Memory B cell (primary cell): ENCODE data around the gene RXRA.

Source experiments
- ATAC-seq: fragments of 150-1000 bp; cut with Tn5 transposase; 2 replicates; pipeline ENCODE4 v1.10.0; 2021; ENCODE audit warnings: low read depth, mild to moderate bottlenecking, moderate library complexity
- DNase-seq, 2 donors: peaks; one replicate each; pipeline ENCODE4 v3.0.0; 2022; ENCODE audit warnings: low spot score in 2 of 2
- H3K27ac Mint-ChIP-seq: one replicate; pipeline ENCODE4 v1.8.0; 2022; ENCODE audit warnings: mild to moderate bottlenecking, moderate library complexity, mixed read lengths
- H3K27me3 Mint-ChIP-seq: one replicate; pipeline ENCODE4 v1.8.0; 2022; ENCODE audit warnings: mixed read lengths
- H3K36me3 Mint-ChIP-seq: one replicate; pipeline ENCODE4 v1.8.0; 2022; ENCODE audit warnings: mild to moderate bottlenecking, mixed read lengths
- H3K4me1 Mint-ChIP-seq: one replicate; pipeline ENCODE4 v1.8.0; 2022; ENCODE audit warnings: mixed read lengths
- H3K4me3 Mint-ChIP-seq: one replicate; pipeline ENCODE4 v1.8.0; 2022; ENCODE audit warnings: mild to moderate bottlenecking, moderate library complexity, mixed read lengths
- H3K9me3 Mint-ChIP-seq: one replicate; pipeline ENCODE4 v1.8.0; 2022; ENCODE audit warnings: mixed read lengths

The RXRA gene

GRCh38 chr9:134403682-134404301 lies 77.5 kb downstream of the RXRA start:
- H3K4me1 Mint-ChIP-seq = peaks cover 29% of the 10 kb centered on the region
- no peak overlapping the region for H3K4me3 Mint-ChIP-seq
- peak overlapping the region; percentile 73 for H3K27ac Mint-ChIP-seq
- DNase-seq = no peak
- no peaks in the 10 kb centered on the region for H3K27me3 Mint-ChIP-seq
- no peaks in the 10 kb centered on the region for H3K9me3 Mint-ChIP-seq
- peaks cover under 1% of the 10 kb centered on the region for H3K36me3 Mint-ChIP-seq
- peak; percentile 14 for ATAC-seq

- ATAC-seq (no peak), DNase-seq (no peak)
- Mint-ChIP-seq H3K4me3 (no peak overlapping the region), H3K27ac (peak overlapping the region; percentile 73), H3K27me3 (no peaks in the 10 kb centered on the region), H3K36me3 (peaks cover 2% of the 10 kb centered on the region), H3K4me1 (peaks cover 31% of the 10 kb centered on the region), H3K9me3 (no peaks in the 10 kb centered on the region)
These were observed 78.4 kb downstream of the RXRA start for GRCh38 chr9:134404376-134405358.

- Mint-ChIP-seq H3K4me1 (peaks cover 35% of the 10 kb centered on the region), H3K27ac (no peak overlapping the region), H3K4me3 (peak overlapping the region; percentile 28), H3K27me3 (no peaks in the 10 kb centered on the region), H3K36me3 (peaks cover 2% of the 10 kb centered on the region), H3K9me3 (no peaks in the 10 kb centered on the region)
- DNase-seq (no peak), ATAC-seq (peak; percentile 20)
These were observed 79.3 kb downstream of the RXRA start for GRCh38 chr9:134405527-134405926.

- no peak for DNase-seq
- H3K9me3 Mint-ChIP-seq = no peaks in the 10 kb centered on the region
- peaks cover 2% of the 10 kb centered on the region for H3K36me3 Mint-ChIP-seq
- no peak for ATAC-seq
- H3K4me1 Mint-ChIP-seq = peaks cover 35% of the 10 kb centered on the region
- H3K27ac Mint-ChIP-seq = peak overlapping the region; percentile 75
- peak overlapping the region; percentile 61 for H3K4me3 Mint-ChIP-seq
- H3K27me3 Mint-ChIP-seq = no peaks in the 10 kb centered on the region
These were observed 80.3 kb downstream of the RXRA start for GRCh38 chr9:134406366-134407120.

- peaks cover 2% of the 10 kb centered on the region for H3K36me3 Mint-ChIP-seq
- H3K27ac Mint-ChIP-seq = peak overlapping the region; percentile 75
- peaks cover 35% of the 10 kb centered on the region for H3K4me1 Mint-ChIP-seq
- H3K4me3 Mint-ChIP-seq = peak overlapping the region; percentile 61
- no peaks in the 10 kb centered on the region for H3K27me3 Mint-ChIP-seq
- ATAC-seq = peak; percentile 94
- DNase-seq = peak; percentile 80
- H3K9me3 Mint-ChIP-seq = no peaks in the 10 kb centered on the region
These were observed 81.0 kb downstream of the RXRA start for GRCh38 chr9:134407121-134407779.

- DNase-seq (no peak), ATAC-seq (no peak)
- Mint-ChIP-seq H3K36me3 (peaks cover 2% of the 10 kb centered on the region), H3K4me1 (peaks cover 38% of the 10 kb centered on the region), H3K4me3 (no peak overlapping the region), H3K27me3 (no peaks in the 10 kb centered on the region), H3K9me3 (no peaks in the 10 kb centered on the region), H3K27ac (no peak overlapping the region)
These were observed 82.1 kb downstream of the RXRA start for GRCh38 chr9:134408389-134408788.

GRCh38 chr9:134408939-134409737 lies 82.9 kb downstream of the RXRA start:
- H3K4me1 Mint-ChIP-seq = peaks cover 31% of the 10 kb centered on the region
- H3K27ac Mint-ChIP-seq = peak overlapping the region; percentile 58
- no peak for DNase-seq

GRCh38 chr9:134410071-134410834 lies 84.0 kb downstream of the RXRA start:
- no peaks in the 10 kb centered on the region for H3K9me3 Mint-ChIP-seq
- H3K27me3 Mint-ChIP-seq = no peaks in the 10 kb centered on the region
- no peak overlapping the region for H3K27ac Mint-ChIP-seq
- ATAC-seq (no peak), DNase-seq (no peak)
- H3K4me3 Mint-ChIP-seq = peak overlapping the region; percentile 41
- H3K36me3 Mint-ChIP-seq = peaks cover 2% of the 10 kb centered on the region
- H3K4me1 Mint-ChIP-seq = peaks cover 23% of the 10 kb centered on the region

More at GRCh38 chr9:134408939-134409737, 82.9 kb downstream of the RXRA start:
- no peaks in the 10 kb centered on the region for H3K9me3 Mint-ChIP-seq
- no peak overlapping the region for H3K4me3 Mint-ChIP-seq
- H3K27me3 Mint-ChIP-seq = no peaks in the 10 kb centered on the region
- peaks cover 2% of the 10 kb centered on the region for H3K36me3 Mint-ChIP-seq
- ATAC-seq = no peak

GRCh38 chr9:134410835-134411217 lies 84.6 kb downstream of the RXRA start:
- H3K36me3 Mint-ChIP-seq = peaks cover 2% of the 10 kb centered on the region
- ATAC-seq (no peak), DNase-seq (no peak)
- H3K9me3 Mint-ChIP-seq = no peaks in the 10 kb centered on the region
- H3K4me1 Mint-ChIP-seq = peaks cover 18% of the 10 kb centered on the region
- H3K27me3 Mint-ChIP-seq = no peaks in the 10 kb centered on the region
- H3K27ac Mint-ChIP-seq = no peak overlapping the region
- no peak overlapping the region for H3K4me3 Mint-ChIP-seq

GRCh38 chr9:134411440-134412297 lies 85.4 kb downstream of the RXRA start:
- no peaks in the 10 kb centered on the region for H3K9me3 Mint-ChIP-seq
- no peak overlapping the region for H3K4me3 Mint-ChIP-seq
- peaks cover 2% of the 10 kb centered on the region for H3K36me3 Mint-ChIP-seq
- ATAC-seq = no peak
- DNase-seq = no peak
- H3K27me3 Mint-ChIP-seq = no peaks in the 10 kb centered on the region
- no peak overlapping the region for H3K27ac Mint-ChIP-seq
- peaks cover 16% of the 10 kb centered on the region for H3K4me1 Mint-ChIP-seq

- H3K27ac Mint-ChIP-seq = no peak overlapping the region
- ATAC-seq (no peak), DNase-seq (no peak)
- peaks cover 14% of the 10 kb centered on the region for H3K4me1 Mint-ChIP-seq
- H3K4me3 Mint-ChIP-seq = no peak overlapping the region
- H3K27me3 Mint-ChIP-seq = no peaks in the 10 kb centered on the region
- H3K9me3 Mint-ChIP-seq = no peaks in the 10 kb centered on the region
- peaks cover 2% of the 10 kb centered on the region for H3K36me3 Mint-ChIP-seq
These were observed 86.0 kb downstream of the RXRA start for GRCh38 chr9:134412298-134412711.
